T1000 (cell line): Measurements from ENCODE around the gene NRAP.

Experiments used
- DNase-seq: peaks from one replicate; lab custom pipeline; 2025; ENCODE audit warnings: mixed read lengths; lab: John Stamatoyannopoulos, UW

The NRAP gene

GRCh38 chr10:113560071-113560470 lies 103.8 kb downstream of the NRAP start:
- no peak for DNase-seq

- DNase-seq: no peak
Measured at GRCh38 chr10:113557903-113558321, 105.9 kb downstream of the NRAP start.

GRCh38 chr10:113557424-113557862 lies 106.4 kb downstream of the NRAP start:
- no peak for DNase-seq

GRCh38 chr10:113555751-113556150 lies 108.1 kb downstream of the NRAP start:
- DNase-seq: no peak

GRCh38 chr10:113555245-113555644 lies 108.6 kb downstream of the NRAP start:
- no peak for DNase-seq

- DNase-seq: no peak
Measured at GRCh38 chr10:113554214-113554613, 109.6 kb downstream of the NRAP start.

GRCh38 chr10:113553149-113553548 lies 110.7 kb downstream of the NRAP start:
- no peak for DNase-seq

- DNase-seq: no peak
Measured at GRCh38 chr10:113552701-113553100, 111.1 kb downstream of the NRAP start, which contains the start of gene HABP2. TSS of gene HABP2 (plus strand) at chr10:113553053. CDS start at chr10:113553122, 69 bp downstream.

GRCh38 chr10:113552014-113552413 lies 111.8 kb downstream of the NRAP start:
- no peak for DNase-seq

GRCh38 chr10:113550365-113550764 lies 113.5 kb downstream of the NRAP start:
- no peak for DNase-seq

- DNase-seq: no peak
Measured at GRCh38 chr10:113549856-113550255, 114.0 kb downstream of the NRAP start.

GRCh38 chr10:113547426-113547825 lies 116.4 kb downstream of the NRAP start:
- DNase-seq: no peak

GRCh38 chr10:113544392-113544791 lies 119.4 kb downstream of the NRAP start:
- DNase-seq: no peak

- DNase-seq: no peak
Measured at GRCh38 chr10:113543107-113543955, 120.5 kb downstream of the NRAP start.

GRCh38 chr10:113541549-113541927 lies 122.3 kb downstream of the NRAP start:
- no peak for DNase-seq

- DNase-seq: no peak
Measured at GRCh38 chr10:113540845-113541548, 122.8 kb downstream of the NRAP start.

- DNase-seq: peak; percentile 7
Measured at GRCh38 chr10:113539789-113540188, 124.1 kb downstream of the NRAP start.
